ENCODE measurements around the gene PTPRZ1.

PTPRZ1 gene

DNA sequence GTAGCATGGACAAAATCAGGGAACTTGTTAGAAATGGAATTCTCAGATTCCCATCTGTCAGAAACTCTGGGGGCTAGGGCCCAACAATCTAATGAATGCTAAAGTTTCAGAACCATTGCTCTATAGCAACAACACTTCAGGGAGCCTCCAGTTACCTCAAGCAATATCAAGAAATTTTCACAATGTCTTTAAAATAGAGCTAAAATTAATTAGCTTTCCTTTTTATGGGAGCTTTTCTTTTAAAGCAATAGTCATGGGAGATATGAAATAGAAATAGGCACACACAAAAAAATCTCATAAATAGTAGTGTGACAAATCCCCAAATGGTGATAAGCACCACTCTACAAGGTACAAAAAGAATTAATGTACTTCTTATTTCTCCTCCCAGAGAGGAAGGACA lies 190.2 kb downstream of the PTPRZ1 start:
- no peak for DNase-seq

DNA sequence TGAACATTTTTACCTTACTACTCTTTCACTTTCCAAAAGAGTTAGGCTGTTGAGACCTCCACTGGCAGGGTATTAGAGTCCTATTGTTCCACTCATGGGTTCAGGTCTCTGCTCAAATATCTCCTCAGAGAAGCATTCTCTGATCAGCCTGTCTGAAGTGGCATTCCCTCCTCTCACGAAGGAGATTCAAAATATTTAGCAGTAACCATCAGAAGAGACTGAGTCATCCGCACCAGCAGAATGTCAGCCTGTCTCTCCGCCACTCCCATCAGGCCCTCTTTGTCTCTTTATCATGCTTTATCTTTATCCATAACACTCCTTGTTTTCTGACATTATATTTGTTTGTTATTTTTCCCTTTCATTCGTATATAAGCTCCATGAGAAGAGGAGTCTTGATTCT lies 192.0 kb downstream of the PTPRZ1 start:
- DNase-seq: no peak

DNA sequence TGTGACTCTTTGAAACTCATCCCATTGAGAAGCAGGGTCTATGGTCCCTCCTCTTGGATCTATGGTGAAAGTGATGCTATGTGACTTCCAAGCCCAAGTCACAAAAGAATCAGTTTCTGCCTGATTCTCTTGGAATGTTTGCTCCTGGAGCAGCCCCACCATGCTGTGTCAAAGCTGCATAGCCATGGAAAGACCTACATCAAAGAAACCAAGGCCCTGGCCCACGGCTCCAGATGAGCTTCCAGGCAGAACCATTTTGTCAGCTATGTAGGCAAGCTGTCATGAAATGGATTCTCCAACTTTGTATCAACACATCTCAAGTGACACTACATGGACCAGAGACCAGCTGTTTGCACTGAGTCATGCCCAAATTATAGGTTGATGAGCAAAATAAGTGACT lies 194.1 kb downstream of the PTPRZ1 start:
- no peak for DNase-seq

DNA sequence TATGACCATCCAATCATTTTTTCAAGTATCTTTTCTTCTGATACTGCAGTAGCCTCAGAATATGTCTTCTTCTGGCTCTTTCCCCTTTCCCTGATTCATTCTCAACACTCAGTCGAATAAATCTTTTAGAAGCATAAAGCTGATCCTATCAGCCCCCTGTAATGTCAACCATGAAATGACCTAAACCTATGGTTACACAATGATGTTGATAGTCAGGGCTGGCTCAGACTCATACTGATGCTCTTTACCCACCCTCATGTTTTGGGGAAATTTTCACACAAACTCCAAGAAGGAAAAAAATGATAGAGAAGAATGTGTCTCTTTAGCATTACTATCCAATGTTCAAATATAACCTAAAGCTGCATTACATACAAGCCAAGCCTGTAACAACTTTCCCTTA lies 195.1 kb downstream of the PTPRZ1 start:
- DNase-seq: no peak

DNA sequence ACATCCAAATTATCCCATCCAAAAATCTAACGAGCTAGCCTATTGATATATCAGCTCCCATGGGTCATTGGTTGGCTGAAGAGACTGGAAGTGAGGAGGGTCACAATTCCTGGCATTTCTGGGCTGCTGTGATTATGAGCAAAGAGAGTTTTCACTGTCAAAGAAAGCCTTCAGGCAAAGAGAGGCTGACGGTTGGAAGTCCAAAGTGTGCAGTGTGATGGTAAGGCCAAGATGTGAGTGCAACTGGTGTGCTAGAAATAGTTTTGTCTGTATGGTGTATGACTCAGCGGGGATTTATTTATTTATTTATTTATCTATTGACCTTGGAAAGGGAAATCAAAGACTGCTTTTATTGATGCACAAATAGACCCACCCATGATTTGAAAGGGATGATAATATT lies 196.0 kb downstream of the PTPRZ1 start:
- DNase-seq: no peak

DNA sequence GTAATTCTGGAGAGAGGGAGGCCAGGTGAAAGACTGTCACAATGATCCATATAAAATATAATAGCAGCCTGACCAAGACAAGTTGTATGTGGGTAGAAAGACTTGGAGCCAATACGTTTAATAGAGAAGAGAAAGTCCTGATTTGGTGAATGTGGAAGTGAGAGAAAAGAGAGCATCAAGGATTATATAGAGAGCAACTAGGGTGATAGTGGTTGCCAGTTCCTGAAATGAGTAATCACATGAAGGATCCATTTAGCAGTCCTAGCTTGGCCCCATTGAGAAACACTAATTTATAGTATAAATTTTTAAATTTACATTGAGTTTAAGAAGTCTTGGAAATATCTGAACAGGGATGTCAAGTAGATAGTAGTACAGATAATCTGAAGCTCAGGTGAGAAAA lies 197.1 kb downstream of the PTPRZ1 start:
- DNase-seq: no peak

DNA sequence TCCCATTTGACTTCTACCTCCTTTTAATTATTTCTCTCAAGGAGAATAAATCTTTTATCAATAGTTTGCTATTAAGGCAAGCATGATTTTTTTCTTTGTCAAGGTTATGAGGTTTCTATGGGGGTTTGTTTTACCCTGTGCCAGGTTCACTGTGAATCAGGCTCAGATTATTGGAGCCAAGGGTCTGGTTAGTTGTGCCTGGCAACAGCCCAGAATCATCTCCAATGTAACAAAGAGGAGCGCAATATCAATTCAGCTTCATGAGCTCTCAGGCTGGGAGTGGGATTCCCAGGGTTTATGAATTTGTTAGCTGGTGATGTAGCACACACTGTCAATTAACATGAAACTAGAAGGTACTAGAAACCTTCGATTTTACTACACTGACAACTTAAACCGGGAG lies 197.9 kb downstream of the PTPRZ1 start:
- DNase-seq: no peak

DNA sequence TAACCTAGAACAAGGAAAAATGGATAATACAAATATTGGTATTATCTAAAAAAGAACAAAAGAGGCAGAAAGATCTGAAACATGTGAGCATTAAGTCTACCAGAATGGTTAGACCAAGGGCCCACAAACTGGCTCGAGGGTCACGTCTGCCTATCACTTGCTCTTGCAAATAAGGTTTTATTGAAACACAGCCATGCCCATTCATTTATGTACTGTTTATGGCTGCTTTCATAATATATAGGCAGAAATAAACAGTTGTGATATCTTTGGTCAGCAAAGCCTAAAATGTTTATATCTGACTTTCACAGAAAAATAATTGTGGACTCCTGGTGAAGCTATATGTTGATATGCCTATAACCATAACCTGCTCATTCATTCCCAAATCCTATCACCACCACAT lies 199.3 kb downstream of the PTPRZ1 start:
- no peak for DNase-seq

DNA sequence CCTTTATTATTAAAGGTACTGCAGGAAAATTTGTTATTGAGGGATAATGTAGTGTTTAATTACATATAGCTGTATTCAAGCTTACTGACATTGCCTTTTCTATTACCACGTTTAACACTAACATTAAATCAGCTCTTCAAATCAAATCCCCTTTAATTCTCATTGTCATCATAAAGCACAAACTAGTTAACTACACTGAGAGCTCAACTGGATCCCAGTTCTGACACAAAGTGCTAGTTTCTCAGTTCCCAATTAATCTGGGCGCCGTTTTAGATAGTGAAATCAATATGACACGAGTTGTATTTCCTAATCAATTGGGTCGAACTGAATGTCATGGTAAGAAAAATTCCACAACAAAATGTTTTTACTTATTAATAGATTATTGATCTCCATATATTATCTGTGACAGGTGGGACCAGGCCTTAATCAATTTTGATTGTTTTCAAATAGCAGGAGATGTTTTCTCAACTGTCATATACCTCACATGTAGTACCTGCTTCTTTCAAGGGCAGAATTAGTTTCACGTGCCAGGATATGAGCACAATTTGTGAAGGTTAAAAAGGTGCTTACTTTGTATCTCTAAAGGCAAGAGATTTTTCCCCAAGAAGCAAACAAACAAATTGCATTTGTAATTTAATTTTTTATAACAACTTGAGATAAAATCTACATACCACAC lies 200.1 kb downstream of the PTPRZ1 start:
- no peak for DNase-seq

DNA sequence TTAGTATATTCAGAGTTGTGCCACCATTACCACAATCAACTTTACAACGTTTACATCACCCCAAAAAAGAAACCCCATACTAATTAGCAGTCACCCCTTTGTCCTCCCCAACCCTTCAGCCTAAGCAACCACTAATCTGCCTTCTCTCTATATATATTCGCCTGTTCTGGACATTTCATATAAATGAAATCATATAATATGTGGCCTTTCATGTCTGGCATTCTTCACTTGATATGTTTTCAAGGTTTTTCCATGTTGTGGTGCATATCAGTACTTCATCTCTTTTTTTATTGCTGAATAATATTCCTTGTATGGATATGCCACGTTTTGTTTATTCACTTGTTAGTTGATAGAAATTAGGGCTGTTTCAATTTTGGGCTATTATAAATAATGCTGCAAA lies 200.7 kb downstream of the PTPRZ1 start:
- DNase-seq: no peak

DNA sequence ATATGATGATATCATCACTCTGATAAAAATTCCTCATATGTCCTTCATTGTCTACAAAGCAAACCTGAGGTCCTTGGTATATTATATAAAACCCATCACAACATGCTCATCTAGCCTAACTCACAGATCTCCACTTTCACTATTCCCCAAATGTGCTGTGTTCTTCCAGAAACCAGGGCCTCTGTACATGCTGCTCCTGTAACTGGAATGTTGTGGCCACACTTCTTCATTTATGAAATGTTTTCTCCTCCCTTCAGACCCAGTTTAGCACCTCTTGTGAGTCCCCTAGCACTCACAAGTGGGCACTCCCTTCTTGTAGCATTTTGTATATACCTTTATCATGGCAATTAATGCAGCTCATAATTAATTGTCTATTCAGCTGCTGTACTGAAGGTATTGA lies 209.2 kb downstream of the PTPRZ1 start:
- no peak for DNase-seq

DNA sequence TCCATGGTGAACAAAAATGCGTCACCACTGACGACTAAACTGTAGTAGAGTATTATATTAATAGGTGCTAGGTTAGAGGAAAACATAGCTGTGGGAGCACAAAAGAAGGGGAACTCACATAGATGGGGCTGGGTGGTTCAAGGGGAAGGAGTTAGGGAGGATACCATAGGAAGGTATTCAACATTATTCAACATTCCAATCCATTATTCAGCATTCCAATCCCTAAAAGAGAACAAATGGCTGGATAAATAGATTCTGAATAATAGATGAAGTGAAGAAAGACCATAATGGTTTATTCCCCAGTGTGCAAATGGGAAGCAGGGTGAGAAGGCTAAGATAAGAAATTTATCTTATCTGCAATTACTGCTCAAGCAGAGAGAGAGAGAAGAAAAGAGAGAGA lies 209.7 kb downstream of the PTPRZ1 start:
- DNase-seq: no peak

DNA sequence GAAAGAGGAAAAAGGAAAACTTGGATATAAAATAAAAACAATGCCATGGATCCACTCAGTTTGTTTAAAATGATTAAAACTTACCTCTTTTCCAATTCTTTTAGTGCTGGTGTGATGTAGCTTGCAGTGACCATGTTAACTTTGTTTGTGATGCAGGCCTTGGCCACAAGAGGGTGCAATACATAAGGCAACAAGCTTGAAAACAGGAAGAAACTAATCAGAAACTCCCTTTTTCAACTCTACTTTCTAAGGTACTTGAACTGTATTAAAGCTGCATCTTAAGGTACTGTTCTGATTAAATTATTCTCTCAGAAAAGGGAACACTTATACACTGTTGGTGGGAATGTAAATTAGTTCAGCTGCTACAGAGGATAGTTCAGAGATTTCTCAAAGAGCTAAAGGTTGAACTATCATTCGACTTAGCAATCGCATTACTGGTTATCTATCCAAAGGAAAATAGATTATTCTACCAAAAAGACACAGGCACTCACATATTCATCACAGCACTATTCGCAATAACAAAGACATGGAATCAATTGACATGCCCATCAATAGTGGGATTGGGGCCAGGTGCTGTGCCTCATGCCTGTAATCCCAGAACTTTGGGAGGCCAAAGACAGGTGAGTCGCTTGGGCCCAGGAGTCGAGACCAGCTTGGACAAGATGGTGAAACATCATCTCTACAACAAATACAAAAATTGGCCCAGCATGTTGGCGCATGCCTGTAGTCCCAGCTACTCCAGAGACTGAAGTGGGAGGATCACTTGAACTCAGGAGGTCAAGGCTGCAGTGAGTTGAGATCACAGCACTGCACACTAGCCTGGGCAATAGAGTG lies 220.2 kb downstream of the PTPRZ1 start:
- DNase-seq: peak; percentile 27

DNA sequence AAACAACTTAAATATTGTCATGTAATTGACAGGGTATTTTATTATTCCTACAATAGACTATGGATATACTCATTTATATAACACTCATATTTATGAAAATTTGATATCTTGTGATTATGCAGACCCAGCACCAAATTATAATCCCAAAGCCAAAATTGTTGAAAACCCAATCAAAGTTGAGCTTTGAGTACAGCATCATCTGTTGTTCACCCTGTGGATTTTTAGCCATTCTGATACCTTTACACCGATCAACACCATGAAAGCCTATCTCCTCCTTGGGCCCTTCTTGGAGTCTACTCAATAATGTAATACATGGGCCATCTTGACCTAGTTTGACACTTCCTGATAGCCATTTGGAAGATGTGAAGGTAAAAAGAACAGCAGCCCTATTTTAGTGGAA lies 221.6 kb downstream of the PTPRZ1 start:
- DNase-seq: no peak

DNA sequence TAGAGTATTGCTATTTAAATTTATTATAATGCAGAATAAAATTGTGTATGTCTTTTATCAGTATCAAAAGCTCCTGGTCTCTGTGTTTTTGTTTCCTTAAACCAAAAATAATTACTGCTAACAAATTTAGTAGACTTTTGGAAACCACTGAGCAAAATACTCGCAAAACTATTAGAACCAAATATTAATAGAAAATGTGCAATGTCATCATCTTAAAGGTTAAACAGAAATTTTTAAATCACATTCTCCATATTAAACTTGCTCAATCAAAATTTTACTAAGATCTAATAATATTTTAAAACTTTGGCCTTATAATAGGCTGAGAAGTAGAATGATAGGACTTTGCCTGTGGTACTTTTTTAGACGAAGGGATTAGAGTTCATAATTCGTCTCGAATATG lies 222.7 kb downstream of the PTPRZ1 start:
- no peak for DNase-seq

DNA sequence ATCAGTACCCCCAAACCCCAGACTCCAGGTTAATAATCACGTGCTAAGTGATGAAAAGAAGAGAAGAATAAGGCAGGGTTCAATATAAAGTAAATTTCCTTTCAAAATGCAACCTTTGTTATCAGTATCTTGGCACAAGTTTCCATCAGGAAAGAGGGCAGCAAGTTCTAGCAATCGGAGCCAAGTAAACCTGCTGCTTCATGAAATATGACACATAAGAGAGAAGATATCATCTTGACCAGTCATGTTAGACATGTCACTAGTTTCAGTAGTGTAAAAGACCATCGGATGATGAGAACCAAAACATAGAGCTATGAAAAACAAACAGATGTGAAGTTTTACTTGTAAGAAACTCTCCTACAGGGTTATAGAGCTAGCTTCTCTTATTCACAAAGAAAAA lies 227.1 kb downstream of the PTPRZ1 start:
- DNase-seq: no peak

DNA sequence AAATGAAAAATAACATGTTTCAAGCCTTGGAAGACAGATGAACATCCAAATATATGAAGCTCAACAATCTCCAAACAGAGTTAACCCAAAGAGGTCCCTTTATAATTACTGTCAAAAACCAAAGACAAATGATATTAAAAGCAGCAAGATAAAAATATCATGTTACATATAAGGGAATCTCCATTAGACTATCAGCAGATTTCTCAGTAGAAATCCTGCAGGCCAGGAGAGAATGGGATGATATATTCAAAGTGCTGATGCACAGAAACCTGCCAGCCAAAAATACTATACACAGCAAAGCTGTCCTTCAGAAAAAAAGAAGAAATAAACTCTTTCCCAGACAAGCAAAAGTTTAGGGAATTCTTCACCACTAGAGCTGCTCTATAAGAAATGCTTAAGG lies 230.1 kb downstream of the PTPRZ1 start:
- DNase-seq: no peak
